Liver (tissue), 2 donors: Measurements from ENCODE around the gene DUSP9.

Experiments
- YY1 ChIP-seq: IDR thresholded peaks from 2 replicates; pipeline ENCODE4 v1.6.1; 2016; ENCODE audit warnings: antibody characterized with exemption, mild to moderate bottlenecking
- TF ChIP-seq, protein P1 (sequence below): fragments of 150-350 bp; IDR thresholded peaks from 2 replicates; pipeline ENCODE4 v1.5.1; 2017; ENCODE audit warnings: improper control_type of control experiment, low read depth, low read length; ENCODE audit not compliant: missing input control
- donor health status: healthy.

DNA sequence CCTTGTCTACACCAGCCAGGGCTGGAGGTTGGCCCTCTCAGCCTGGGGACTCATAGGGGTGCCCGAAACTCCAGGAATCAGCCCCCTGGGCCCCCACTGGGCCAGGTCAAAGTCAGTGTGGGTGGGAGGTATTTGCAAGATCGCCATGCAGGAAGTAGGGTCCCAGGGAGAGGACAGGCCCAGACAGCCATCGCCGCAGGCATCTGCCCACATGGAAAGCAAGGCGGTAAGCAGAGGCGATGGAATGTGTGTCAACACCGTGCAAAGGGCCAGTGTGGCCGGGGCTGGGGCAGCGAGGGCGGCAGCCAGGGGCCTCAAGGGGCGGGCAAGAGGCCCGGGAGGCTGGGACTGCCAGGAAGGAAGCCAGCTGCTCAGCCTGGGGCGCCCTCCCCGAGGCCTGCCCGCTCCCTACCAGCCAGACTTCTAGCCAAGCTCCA is 19.3 kb upstream of the DUSP9 start:
- TF ChIP-seq, protein P1, sequence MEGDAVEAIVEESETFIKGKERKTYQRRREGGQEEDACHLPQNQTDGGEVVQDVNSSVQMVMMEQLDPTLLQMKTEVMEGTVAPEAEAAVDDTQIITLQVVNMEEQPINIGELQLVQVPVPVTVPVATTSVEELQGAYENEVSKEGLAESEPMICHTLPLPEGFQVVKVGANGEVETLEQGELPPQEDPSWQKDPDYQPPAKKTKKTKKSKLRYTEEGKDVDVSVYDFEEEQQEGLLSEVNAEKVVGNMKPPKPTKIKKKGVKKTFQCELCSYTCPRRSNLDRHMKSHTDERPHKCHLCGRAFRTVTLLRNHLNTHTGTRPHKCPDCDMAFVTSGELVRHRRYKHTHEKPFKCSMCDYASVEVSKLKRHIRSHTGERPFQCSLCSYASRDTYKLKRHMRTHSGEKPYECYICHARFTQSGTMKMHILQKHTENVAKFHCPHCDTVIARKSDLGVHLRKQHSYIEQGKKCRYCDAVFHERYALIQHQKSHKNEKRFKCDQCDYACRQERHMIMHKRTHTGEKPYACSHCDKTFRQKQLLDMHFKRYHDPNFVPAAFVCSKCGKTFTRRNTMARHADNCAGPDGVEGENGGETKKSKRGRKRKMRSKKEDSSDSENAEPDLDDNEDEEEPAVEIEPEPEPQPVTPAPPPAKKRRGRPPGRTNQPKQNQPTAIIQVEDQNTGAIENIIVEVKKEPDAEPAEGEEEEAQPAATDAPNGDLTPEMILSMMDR, result no peak
- no peak for TF ChIP-seq YY1
